CD4-positive, alpha-beta T cell treated with Interleukin-21 for 1 hour (primary cell): ENCODE measurements around the gene PCDHGA5.
"Not testable (repeated sequence)": the region's sequence is repeated elsewhere in the genome, so short reads cannot be mapped to it uniquely, and the experiment has no call there.

ENCODE experiments used
- DNase-seq: peaks from one replicate; pipeline ENCODE4 v3.0.0-alpha.2; 2020

PCDHGA5 gene

DNA sequence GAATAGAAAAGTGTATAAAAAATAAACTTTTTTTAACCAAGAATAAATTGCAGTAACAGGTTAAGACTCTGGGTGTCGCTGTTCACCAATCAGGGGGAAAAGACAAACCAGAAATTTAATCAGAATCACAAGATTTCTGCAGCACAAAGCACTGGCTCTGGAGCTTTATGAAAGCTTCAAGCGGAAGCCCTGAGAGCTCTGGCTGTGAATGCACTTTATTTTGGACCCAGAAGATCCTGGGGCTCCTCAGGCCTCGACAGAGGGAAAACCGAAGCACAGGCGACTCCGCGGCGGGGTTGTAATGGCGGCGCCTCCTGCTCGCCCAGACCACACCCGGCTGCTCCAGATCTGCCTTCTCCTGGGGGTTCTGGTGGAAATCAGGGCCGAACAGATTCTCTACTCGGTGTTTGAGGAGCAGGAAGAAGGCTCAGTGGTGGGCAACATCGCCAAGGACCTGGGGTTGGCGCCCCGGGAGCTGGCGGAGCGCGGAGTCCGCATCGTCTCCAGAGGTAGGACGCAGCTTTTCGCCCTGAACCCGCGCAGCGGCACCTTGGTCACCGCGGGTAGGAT lies 9.0 kb upstream of the PCDHGA5 start, which contains the start of gene PCDHGA4:
TSS of gene PCDHGA4 (plus strand) at position 122 of the 570 bp plus-strand sequence. CDS start at position 209, 87 bp downstream.
- DNase-seq = peak; percentile 24

DNA sequence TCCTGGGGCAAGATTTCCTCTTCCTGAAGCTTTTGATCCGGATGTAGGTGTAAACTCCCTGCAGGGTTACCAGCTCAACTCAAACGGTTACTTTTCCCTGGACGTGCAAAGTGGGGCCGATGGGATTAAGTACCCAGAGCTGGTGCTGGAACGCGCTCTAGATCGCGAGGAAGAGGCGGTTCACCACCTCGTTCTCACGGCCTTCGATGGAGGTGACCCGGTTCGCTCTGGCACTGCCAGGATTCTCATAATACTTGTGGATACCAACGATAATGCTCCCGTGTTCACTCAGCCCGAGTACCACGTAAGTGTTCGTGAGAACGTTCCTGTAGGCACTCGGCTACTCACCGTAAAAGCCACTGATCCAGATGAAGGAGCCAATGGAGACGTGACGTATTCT lies 8.3 kb upstream of the PCDHGA5 start:
- no peak for DNase-seq

DNA sequence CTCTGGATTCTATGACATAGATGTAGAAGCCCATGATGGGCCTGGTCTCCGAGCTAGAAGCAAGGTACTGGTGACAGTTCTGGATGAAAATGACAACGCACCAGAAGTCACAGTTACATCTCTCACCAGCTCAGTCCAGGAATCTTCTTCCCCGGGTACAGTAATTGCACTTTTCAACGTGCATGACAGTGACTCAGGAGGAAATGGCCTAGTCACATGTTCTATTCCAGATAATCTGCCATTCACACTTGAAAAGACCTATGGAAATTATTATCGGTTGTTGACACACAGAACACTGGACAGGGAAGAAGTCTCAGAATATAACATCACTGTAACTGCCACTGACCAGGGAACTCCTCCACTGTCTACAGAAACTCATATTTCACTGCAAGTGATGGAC lies 7.8 kb upstream of the PCDHGA5 start:
- no peak for DNase-seq

DNA sequence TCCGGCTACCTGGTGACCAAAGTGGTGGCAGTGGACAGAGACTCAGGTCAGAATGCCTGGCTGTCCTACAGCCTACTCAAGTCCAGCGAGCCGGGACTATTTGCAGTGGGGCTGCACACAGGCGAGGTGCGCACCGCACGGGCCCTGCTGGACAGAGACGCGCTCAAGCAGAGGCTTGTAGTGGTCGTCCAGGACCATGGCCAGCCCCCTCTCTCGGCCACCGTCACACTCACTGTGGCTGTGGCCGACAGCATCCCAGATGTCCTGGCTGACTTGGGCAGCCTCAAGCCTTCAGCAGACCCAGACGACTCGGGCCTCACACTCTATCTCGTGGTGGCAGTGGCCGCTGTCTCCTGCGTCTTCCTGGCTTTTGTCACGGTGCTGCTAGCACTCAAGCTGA lies 7.0 kb upstream of the PCDHGA5 start:
- no peak for DNase-seq

DNA sequence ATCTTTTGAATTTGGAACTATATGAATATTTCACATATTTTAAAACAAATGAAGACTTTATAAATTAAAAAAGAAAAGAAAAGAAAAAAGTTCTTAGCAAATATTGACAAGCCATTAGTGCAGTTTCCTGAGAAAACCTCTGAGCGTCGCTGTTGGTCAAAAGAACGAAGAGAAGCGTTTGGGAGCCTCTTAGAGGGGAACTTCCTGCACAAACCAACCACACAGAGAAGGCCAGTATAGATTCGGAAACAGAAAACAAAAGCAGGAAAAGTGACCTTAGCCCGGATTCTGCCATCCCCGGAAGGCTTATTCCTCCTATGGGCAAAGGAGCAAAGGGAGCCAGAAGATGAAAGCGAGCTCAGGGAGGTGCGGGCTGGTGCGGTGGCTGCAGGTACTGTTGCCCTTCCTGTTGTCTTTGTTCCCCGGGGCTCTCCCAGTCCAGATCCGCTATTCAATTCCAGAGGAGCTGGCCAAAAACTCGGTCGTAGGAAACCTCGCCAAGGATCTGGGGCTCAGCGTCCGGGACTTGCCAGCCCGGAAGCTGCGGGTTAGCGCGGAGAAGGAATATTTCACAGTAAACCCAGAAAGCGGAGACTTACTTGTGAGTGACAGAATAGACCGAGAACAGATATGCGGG lies 4.1 kb upstream of the PCDHGA5 start, which contains the start of gene PCDHGB2:
TSS of gene PCDHGB2 (plus strand) at position 205 of the 637 bp plus-strand sequence. CDS start at position 347, 142 bp downstream.
- DNase-seq = peak; percentile 50

DNA sequence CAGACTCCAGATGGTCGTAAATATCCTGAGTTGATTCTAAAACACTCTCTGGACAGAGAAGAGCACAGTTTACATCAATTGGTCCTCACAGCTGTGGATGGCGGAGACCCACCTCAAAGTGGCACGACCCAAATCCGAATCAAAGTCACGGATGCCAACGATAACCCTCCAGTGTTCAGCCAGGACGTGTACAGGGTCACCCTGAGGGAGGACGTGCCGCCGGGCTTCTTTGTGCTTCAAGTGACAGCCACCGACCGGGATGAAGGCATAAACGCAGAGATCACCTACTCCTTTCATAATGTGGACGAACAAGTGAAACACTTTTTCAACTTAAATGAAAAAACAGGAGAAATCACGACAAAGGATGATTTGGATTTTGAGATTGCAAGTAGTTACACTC lies 3.3 kb upstream of the PCDHGA5 start:
- no peak for DNase-seq

DNA sequence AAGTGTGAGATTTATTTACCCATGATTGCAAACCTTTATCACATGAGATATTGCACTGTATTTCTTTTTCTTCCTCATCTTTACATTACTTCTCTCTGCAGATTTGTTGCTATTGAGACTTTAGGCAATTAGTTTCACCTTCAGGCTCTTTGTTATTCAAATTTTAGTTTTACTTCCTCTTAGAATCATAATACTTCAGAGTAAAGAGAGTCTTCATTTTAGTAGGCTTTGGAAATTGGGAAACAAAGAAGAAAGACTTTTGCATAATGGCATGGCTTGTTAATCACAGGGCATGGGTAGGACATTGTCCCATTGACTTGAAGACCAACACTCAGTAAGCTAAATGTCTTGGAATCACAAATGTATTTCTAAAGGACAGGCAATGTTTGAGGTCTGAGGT lies 1.2 kb upstream of the PCDHGA5 start:
- DNase-seq = no peak

DNA sequence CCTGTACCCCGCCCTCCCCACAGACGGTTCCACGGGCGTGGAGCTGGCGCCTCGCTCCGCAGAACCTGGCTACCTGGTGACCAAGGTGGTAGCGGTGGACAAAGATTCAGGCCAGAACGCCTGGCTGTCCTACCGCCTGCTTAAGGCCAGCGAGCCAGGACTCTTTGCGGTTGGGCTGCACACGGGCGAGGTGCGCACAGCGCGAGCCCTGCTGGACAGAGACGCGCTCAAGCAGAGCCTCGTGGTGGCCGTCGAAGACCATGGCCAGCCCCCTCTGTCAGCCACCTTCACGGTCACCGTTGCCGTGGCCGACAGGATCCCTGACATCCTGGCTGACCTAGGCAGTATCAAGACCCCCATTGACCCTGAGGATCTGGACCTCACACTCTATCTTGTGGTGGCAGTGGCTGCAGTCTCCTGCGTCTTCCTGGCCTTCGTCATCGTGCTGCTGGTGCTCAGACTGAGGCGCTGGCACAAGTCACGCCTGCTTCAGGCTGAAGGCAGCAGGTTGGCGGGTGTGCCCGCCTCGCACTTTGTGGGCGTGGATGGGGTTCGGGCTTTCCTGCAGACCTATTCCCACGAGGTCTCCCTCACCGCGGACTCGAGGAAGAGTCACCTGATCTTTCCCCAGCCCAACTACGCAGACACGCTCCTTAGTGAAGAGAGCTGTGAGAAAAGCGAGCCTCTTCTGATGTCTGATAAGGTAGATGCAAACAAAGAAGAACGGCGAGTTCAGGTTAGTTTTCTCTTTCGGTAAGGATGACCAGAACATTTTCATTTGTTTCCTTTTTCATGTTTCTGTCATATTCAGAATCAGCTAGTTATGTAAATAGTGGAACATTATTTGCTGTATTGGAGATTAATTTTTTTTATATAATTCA lies 2.3 kb downstream of the PCDHGA5 start:
- DNase-seq = no peak

DNA sequence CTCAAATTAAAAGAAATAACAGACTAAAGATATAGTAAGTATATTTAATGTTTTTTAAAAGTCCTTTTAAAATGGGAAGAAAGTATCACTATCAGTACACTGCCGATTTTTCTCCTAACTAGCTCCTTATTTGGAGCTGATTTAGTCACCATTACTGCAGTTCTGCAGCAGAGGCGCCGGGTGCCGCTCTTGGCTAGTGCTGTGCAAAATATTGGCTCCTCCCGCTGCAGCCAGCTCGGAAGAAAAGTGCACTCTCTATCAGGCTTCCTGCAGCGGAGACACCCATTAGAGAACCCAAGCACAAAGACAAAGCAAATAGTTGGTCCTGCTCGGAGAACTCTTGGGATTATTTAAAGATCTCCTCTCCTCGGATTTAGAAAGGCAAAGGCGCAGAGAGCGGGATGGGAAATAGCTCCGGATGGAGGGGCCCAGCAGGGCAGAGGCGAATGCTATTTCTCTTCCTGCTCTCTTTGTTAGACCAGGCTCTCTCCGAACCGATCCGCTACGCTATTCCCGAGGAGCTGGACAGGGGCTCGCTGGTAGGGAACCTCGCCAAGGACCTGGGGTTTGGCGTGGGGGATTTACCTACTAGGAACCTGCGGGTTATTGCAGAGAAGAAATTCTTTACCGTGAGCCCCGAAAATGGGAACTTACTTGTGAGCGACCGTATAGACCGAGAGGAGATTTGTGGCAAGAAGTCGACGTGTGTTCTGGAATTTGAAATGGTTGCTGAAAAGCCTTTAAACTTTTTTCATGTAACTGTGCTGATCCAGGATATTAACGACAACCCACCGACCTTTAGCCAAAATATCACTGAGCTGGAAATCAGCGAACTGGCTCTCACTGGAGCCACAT lies 6.3 kb downstream of the PCDHGA5 start, which contains the start of gene PCDHGB3:
TSS of gene PCDHGB3 (plus strand) at position 249 of the 855 bp plus-strand sequence. CDS start at position 402, 153 bp downstream.
- DNase-seq = peak; percentile 49

DNA sequence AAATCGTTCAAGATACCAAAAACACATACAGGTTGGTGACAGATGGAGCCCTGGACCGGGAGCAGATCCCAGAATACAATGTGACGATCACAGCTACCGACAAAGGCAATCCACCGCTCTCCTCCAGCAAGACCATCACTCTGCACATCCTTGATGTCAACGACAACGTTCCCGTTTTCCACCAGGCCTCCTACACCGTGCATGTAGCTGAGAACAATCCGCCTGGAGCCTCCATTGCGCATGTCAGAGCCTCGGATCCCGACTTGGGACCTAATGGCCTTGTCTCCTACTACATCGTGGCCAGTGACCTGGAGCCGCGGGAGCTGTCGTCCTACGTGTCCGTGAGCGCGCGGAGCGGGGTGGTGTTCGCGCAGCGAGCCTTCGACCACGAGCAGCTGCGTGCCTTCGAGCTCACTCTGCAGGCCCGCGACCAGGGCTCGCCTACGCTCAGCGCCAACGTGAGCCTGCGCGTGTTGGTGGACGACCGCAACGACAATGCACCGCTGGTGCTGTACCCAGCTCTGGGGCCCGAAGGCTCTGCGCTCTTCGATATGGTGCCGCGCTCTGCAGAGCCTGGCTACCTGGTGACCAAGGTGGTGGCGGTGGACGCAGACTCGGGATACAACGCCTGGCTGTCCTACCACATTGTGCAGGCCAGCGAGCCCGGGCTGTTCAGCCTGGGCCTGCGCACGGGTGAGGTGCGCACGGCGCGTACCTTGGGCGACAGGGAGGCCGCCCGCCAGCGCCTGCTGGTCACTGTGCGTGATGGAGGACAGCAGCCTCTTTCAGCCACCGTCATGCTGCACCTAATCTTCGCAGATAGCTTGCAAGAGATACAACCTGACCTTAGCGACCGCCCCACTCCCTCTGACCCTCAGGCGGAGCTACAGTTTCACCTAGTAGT lies 7.9 kb downstream of the PCDHGA5 start:
- no peak for DNase-seq

DNA sequence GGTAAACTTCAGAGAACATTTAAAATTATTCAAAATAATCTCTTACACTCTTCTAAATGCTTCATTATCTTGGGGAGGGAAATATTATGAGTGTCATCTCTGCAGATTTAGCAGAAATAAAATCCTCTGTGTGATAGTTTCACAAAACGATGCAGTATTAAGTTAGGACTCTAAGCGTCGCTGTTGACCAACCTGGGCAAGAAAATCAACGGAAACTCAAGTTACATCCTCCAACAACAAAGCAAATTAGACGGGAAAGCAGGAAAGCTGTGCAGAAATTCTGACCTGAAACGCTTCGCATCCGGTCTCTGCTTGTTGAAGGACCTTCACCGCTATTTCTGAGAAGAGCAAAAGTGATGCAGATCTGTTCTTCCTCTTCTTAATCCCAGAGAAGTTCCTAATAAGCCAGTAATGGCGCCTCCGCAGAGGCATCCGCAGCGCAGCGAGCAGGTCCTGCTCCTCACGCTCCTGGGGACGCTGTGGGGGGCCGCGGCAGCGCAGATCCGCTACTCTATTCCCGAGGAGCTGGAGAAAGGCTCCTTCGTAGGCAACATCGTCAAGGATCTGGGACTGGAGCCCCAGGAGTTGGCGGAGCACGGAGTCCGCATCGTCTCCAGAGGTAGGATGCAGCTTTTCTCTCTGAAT lies 9.8 kb downstream of the PCDHGA5 start, which contains the start of gene PCDHGA6:
TSS of gene PCDHGA6 (plus strand) at position 219 of the 645 bp plus-strand sequence. CDS start at position 412, 193 bp downstream.
- no peak for DNase-seq

DNA sequence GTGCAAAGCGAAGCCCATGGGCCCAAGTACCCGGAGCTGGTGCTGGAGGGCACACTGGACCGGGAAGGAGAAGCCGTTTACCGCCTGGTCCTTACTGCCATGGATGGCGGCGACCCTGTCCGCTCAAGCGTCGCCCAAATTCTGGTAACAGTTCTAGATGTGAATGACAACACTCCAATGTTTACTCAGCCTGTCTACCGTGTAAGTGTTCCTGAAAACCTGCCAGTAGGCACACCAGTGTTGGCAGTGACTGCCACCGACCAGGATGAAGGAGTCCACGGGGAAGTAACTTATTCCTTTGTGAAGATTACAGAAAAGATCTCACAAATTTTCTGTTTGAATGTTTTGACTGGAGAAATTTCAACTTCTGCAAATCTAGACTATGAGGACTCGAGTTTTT lies 10.7 kb downstream of the PCDHGA5 start:
- DNase-seq = no peak

DNA sequence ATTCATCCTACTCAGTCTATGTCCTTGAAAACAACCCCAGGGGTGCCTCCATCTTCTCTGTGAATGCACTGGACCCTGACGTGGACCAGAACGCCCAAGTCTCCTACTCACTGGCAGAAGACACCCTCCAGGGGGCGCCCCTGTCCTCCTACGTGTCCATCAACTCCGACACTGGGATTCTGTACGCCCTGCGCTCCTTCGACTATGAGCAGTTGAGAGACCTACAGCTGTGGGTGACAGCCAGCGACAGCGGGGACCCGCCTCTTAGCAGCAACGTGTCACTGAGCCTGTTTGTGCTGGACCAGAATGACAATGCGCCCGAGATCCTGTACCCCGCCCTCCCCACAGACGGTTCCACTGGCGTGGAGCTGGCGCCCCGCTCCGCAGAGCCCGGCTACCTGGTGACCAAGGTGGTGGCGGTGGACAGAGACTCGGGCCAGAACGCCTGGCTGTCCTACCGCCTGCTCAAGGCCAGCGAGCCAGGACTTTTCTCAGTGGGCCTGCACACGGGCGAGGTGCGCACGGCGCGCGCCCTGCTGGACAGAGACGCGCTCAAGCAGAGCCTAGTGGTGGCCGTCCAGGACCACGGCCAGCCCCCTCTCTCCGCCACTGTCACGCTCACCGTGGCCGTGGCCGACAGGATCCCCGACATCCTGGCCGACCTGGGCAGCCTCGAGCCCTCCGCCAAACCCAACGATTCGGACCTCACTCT lies 11.6 kb downstream of the PCDHGA5 start:
- DNase-seq = not testable (repeated sequence)

DNA sequence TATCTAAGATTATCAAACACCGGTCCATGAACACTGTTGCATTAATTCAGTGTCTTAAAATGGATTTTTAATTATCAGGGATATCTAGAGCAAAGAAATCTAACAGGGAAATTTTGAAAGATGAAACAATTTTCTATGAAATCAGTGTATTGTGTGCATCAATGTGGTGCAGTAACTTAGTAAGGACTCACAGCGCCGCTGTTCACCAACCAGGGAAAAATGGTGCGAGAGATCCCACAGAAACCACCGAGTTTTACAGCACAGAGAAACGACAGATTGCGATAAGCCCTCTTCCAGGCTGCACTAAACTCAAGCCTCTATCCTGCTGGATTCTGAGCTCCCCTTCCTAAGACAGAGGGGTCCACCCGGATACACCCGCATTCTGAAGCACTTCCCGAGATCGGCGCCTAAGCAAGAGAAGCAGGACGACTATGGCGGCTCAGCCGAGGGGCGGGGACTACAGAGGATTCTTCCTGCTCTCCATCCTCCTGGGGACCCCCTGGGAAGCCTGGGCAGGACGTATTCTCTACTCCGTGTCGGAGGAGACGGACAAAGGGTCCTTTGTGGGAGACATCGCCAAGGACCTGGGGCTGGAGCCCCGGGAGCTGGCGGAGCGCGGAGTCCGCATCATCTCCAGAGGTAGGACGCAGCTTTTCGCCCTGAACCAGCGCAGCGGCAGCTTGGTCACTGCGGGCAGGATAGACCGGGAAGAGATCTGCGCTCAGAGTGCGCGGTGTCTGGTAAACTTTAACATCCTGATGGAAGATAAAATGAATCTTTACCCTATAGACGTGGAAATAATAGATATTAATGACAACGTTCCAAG lies 18.7 kb downstream of the PCDHGA5 start, which contains the start of gene PCDHGA7:
TSS of gene PCDHGA7 (plus strand) at position 274 of the 826 bp plus-strand sequence. CDS start at position 432, 158 bp downstream.
- DNase-seq = no peak

DNA sequence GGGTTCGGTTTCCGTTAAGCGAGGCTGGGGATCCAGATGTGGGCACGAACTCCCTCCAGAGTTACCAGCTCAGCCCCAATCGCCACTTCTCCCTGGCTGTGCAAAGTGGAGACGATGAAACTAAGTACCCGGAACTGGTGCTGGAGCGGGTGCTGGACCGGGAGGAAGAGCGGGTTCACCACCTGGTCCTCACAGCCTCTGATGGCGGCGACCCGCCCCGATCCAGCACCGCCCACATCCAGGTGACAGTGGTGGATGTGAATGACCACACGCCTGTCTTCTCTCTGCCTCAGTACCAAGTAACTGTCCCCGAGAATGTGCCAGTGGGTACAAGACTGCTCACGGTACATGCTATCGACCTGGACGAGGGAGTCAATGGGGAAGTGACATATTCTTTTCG lies 19.4 kb downstream of the PCDHGA5 start:
- no peak for DNase-seq

DNA sequence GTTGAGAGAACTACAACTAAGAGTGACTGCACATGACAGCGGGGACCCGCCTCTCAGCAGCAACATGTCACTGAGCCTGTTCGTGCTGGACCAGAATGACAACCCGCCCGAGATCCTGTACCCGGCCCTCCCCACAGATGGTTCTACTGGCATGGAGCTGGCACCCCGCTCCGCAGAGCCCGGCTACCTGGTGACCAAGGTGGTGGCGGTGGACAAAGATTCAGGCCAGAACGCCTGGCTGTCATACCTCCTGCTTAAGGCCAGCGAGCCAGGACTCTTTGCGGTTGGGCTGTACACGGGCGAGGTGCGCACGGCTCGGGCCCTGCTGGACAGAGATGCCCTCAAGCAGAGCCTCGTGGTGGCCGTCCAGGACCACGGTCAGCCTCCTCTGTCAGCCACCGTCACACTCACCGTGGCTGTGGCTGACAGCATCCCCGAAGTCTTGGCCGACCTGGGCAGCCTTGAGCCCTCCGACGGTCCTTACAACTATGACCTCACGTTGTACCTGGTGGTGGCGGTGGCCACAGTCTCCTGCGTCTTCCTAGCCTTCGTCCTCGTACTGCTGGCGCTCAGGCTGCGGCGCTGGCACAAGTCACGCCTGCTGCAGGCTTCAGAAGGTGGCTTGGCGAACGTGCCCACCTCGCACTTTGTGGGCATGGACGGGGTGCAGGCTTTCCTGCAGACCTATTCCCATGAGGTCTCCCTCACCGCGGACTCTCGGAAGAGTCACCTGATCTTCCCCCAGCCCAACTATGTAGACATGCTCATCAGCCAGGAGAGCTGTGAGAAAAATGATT lies 20.7 kb downstream of the PCDHGA5 start:
- no peak for DNase-seq

DNA sequence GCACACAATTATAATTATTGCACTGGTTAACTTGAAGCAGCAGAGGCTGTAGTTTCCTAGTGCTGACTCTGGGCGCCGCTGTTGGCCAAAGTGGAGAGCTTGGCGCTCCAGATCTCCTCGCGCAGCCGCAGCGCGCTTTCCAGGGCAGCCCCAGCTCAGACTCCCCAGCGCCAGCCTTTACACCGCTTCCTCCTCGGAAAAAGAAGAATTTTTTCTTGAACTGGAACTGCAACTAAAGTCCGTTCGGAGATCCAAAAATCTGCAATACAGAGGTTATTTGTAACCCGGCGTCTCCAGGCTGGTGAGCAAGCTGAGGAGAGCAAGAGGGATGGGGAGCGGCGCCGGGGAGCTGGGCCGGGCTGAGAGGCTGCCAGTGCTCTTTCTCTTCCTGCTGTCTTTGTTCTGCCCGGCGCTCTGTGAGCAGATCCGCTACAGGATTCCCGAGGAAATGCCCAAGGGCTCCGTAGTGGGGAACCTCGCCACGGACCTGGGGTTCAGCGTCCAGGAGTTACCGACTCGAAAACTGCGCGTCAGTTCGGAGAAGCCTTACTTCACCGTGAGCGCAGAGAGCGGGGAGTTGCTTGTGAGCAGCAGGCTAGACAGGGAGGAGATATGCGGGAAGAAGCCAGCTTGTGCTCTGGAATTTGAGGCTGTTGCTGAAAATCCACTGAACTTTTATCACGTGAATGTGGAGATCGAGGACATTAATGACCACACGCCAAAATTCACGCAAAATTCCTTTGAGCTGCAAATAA lies 23.8 kb downstream of the PCDHGA5 start, which contains the start of gene PCDHGB4:
TSS of gene PCDHGB4 (plus strand) at position 142 of the 755 bp plus-strand sequence. CDS start at position 329, 187 bp downstream.
- DNase-seq = peak; percentile 28
